HG02678 (cell line): ENCODE data around the gene SYNRG.

Experiments used
- ATAC-seq: cut with Tn5 transposase; IDR thresholded peaks from one replicate; pipeline ENCODE4 v1.9.1; 2021; ENCODE audit warnings: mild to moderate bottlenecking, moderate library complexity; ENCODE audit not compliant: unreplicated experiment

The SYNRG gene

DNA sequence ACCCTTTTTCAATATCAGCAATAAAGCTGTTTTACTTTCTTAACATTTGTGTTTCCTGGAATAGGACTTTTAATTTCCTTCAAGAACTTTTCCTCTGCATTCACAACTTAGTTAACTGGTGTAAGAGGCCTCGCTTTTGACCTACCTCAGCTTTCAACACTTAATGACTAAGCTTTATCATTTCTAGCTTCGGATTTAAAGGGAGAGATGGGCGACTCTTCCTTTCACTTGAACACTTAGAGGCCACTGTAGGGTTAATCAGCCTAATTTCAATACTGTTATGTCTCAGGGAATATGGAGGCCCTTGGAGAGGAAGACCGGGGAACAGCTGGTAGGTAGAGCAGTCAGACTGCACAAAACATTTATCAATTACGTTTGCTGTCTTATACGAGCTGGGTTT is 4.7 kb downstream of the SYNRG start:
- no peak for ATAC-seq

DNA sequence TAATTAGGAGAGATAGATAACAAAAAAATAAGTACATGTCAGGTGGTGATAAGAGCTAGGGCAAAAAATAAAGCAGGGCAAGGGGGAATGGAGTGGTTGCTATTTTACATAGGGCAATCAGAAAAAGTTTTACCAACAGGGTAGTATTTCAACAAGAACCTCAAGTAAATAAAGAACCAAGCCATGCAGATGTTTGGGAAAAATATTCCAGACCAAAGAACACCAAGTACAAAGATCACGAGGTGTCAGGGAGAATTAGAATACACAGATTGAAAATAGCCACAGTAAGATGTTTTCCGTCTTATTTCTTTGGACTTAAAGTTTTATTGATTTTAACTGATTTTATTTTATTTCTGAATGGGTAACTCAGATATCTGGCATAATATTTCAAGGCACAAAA is 11.1 kb downstream of the SYNRG start:
- no peak for ATAC-seq

DNA sequence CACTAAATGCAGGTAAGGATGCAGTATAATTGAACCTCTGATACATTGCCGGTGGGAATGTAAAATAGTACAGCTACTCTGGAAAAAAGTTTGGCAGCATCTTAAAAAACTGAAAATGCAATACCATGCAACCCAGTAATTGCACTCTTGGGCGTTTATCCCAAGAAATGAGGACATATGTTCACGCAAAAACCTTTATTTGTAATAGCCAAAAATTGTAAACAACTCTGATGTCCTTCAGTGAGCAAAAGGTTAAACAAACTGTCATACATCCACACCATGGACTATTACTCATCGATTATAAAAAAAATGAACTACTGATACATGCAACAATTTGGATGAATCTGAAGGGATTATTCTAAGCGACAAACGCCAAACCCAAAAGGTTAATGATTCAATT is 16.9 kb downstream of the SYNRG start:
- no peak for ATAC-seq

DNA sequence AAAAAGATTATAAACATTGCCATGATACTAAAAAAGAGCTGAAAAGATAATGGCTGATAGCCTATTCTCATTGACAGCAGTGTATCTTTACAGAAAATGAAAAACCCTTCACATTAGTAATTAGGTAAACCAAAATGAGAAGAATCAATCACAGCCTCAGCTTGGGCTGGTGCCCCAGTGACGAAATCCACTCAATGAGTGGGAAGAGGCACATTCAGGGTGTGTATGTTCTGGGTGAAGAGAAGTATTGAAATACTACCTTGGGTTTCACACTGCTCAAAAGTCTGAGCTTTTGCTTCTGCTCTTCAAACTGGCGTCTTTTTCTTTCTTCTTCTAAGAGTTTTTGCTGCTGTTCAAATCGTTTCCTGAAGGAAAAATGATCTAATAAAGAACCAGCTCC is 24.2 kb downstream of the SYNRG start:
- ATAC-seq: no peak

DNA sequence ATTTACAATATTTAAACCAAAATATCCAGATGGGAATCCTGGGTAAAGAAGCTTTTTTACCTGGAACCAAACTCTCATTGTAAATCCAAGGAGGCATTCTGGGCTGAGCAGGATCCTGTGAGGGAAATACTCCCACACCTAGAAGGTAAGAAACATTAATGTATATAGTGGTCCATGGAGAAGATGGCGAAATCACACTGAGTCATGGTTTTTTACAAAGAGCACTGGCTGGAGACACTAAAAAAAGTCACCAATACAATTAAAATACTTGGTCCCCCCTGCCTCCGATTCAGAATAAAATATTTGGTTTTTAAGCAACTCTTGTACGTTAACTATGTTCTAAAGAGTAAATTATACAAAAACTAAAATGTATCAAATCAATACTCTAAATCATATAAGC is 32.9 kb downstream of the SYNRG start:
- no peak for ATAC-seq

DNA sequence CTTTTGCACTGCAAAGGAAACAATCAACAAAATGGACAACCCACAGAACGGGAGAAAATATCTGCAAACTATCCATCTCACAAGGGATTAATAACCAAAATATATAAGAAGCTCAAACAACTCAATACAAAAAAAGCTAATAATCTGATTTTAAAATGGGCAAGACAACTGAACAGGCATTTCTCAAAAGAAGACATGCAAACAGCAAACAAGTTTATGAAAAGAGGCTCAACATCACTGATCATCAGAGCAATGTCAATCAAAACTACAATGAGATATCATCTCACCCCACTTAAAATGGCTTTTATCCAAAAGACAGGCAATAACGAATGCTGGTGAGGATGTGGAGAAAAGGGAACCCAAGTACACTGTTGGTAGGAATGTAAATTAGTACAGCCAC is 34.8 kb downstream of the SYNRG start:
- no peak for ATAC-seq

DNA sequence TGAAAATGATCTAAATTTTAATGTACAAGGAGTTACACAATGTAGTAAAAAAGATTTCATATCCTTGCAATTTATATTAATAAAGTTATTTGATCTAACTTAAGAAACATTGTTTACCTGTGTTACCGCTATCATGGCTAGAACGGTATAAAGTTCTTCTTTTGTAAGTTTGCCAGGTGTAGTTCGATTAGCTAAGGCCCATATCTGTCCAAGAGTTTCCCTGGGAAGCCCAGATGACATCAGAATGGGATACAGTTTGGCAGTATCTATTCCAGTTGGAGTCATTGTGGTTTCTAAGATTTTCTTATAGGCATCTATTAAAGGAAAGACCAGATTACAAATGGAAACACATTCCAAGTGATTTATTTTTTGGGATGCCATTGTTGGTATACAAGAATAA is 37.5 kb downstream of the SYNRG start:
- no peak for ATAC-seq

DNA sequence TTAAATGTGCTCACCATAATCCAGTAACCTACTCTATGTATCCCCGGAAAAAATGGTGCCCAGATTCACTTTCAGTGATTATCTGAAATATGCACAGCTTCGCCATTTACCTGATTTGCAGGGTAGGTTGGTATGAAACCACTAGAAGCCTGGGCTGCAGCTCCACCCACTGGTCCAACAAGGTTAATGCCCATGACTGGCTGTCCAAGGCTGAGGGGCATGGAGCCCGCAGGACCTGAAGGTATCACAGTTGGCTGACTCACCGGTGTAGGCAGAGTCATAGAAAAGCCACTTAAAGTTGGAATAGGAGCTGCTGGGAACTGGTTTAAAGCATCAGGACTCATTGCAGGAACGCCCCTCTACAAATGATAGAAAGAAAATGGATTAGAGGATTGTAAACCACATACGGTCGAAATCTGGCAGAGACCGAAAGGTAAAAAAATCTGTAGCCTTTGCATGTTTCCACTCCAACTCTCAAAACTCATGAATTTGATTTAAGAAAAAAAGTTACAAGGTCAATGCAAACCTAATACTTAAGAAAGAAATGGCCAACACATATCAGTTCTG is 38.6 kb downstream of the SYNRG start:
- ATAC-seq: no peak

DNA sequence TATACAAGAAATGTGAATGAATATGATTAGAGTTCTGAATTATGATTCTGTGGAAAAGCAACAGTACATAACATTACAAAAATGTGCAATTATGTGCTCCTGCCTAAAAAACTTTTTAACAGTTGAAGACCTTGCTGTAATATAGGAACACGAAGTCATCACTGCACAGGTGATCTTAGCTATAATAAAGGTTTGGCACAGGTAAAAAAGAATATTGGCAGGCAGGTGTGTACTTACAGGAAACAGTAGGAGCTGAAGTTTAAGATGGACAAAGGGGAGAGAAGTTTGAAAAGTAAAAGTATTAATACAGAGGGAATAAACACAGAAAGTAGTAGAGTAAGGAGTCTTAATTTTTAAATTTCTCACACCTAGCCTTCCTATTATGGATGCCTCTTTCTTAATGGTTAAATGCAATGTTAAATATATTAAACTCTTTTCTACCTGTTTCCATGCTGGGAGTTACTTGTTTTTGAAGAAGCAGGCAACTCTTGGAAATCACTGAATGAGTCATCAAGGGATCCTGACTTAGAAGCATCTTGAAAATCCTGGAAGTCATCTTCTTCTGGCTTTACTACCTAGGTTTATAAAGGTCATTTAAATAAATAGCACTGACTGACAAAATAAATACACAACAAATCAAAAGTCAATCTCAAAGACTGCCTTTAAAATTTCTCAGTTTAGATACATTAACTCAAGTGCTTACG is 40.7 kb downstream of the SYNRG start:
- no peak for ATAC-seq

DNA sequence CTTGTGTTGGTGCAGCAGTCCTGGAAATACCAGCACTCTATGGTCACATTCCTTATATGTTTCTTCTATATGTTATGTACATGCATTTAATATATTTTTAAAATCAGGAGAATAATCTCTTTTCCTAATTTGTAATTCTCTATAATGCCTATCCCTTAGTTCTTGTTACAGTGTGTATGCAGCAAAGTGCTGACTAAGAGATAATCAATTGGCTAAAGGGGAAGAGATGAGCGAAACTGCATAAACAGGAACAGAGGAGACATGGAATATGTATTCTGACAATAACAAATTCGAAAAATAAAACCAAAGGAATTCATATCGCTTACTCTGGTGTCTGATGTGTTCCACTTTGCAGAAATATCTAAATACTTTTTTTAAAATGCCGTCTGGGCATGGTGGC is 41.7 kb downstream of the SYNRG start:
- ATAC-seq: no peak

DNA sequence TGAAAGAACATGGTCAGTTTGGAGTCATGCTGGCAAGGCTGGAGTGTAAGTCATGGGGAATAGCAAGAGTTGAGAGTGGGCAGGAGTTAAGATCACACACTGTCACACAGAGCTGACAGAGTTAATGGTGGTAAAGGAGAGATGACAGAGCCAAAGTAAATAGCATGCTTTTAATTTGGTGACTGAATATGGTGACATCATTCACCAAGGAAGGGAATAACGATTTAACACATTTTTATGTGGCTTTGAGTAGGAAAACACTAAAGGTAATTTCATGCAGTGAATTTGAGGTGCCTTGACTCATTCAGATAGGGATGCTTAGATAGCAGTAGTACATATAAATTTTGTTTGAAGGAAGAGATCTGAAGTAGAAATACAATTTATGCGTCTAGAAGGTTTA is 42.1 kb downstream of the SYNRG start:
- no peak for ATAC-seq

DNA sequence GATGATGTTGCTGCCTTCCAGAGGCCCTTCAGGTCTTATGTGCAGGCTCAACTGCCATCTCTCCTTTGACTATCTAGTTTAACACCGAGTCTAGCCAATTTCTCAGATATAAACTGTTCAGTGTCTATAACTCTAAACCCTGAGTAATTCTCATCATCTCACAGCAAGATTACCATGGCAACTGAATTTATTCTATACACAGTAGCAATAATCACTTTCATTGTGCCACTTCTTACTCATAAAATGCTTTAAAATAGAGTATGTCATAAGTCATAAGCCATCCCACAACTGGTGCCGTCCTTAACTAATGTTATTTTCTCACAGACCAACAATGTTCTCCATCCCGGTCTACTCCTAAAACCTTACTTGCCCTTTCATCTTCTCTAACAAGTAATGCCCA is 45.0 kb downstream of the SYNRG start:
- no peak for ATAC-seq

DNA sequence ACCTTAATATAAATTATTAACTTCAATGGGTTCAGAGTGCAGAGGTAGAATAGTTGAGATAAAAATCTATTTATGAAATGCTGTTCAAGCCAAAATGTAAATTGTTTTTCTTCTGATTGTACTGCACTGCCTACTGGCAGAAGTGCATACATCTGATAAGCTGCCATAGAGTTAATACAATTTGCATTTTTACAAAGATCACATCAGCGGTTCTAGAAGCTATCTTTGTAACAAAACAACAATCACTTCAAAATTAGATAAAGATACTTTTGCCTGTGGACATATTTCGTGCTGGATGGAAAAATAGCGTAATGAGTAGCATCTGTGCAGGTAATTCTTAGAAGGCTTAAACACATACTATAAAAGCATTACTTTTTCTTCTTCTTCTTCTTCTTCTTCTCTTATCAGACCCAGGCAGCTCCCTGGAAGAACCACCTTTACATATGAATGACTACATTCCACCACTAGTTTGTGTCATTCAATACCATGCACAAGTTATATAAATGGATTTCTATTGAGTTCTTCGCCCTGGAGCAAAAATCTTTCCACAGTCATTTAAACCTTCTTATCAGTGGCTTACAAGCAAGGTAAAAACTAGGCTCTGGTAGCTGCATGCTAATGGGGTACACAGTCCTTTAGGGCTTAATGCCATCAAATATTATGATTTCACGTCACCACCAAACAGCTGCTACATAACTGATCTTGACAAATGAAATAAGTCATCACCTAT is 47.0 kb downstream of the SYNRG start:
- no peak for ATAC-seq

DNA sequence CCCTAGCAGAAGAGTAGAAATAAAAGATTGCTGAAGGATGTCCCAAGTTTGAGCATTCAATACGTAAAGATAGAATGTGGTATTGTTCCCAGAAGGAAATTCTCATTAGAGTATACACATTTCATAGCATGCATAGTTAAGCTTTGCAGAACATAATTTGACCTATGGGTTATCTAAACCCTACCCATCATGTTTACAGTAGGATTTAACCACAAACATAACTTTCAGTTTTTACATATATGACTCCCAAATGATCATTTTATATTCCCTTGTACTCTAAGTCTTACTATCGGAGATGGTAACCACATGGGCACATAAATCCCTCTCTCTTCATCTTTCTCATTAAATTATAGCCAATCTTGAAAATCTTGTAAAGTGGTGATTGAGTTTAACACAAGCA is 50.9 kb downstream of the SYNRG start:
- ATAC-seq: no peak

DNA sequence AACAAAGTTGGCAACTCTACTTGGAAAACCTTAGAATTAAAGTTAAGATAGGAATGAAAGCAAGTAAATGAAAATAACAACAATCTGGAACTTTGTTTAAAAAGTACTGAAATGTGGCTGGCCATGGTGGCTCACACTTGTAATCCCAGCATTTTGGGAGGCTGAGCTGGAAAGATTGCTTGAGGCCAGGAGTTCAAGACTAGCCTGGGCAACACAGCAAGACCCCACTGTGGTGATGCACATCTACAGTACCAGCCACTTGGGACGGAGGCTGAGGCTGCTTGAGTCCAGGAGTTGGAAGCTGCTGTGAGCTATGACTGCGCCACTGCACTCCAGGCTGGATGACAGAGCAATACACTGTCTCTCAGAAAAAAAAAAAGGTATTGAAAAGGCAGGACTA is 51.7 kb downstream of the SYNRG start:
- ATAC-seq: no peak

DNA sequence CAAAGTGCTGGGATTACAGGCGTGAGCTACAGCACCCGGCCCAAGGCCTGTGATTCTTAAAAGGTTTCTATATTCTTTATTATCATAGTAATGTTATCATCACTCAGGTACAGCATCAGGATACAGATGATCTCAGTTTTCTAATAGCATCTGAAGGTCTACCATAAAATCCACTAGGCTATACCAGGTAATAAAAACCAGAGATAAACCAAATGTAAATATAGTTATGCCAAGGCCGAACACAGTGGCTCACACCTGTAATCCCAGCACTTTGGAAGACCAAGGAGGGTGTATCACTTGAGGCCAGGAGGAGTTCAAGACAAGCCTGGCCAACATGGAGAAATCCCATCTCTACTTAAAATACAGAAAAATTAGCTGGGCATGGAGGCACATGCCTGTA is 53.8 kb downstream of the SYNRG start:
- ATAC-seq: no peak

DNA sequence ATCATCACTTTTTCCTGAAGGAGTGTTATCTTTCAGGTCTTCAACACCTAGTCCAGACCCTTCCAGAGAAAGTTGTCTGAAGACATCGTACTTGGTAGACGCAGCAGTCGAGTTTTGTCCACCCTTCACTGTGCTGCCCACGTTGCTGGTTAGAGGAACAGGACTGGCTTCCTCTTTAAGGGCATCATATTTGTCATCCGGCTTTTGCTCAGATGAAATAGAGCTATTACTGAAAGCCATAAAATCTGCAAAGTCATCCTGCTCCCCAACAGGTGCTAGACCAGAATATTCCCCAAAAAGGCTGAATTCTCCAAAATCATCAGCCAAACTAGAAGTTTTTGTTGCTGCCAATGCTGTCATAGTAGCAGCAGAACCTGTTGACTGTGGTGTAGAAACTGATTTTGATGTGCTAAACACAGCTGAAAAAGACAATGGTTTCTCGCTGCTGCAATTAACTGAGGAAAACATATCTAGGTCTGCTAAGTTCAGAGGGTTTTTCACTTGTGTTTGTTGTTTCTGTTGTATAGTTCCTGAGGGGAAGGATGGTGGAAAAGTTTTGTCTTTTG is 55.7 kb downstream of the SYNRG start:
- no peak for ATAC-seq

DNA sequence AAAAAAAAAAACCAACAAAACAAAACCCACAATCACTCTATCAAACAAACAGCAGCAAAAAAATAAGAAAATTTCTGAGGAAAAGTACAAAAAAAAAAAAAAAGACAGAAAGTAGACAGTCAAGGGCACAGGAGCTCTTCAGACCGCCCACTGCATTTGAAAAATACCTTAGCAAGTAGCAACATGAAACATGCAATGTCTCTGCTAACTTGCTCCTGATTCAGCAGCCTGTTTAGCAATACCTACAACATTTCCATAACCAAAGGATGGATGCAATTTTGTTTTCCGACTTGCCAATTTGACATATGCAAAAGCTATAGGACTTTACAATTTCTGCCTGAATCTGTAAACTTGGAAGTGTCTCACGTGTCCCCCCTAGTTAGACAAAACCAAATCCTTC is 57.4 kb downstream of the SYNRG start:
- ATAC-seq: no peak

DNA sequence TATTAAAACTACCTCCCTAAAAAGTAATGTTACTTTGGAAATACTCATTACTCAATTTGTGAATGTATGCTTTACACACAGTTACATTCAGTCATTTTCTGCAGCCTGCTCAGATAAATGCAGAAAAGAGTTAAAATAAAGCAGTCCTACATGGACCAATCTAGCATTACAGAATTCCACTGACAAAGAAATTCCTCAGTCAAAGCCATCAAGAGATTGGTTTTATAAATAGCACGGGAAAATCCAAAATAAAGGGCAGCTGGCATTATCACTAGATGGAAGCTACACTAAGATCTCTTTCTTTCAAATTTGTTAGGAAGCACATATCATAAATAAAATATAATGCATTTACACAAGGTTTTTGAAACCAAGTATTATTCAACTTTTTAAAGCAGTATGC is 61.2 kb downstream of the SYNRG start:
- ATAC-seq: no peak

DNA sequence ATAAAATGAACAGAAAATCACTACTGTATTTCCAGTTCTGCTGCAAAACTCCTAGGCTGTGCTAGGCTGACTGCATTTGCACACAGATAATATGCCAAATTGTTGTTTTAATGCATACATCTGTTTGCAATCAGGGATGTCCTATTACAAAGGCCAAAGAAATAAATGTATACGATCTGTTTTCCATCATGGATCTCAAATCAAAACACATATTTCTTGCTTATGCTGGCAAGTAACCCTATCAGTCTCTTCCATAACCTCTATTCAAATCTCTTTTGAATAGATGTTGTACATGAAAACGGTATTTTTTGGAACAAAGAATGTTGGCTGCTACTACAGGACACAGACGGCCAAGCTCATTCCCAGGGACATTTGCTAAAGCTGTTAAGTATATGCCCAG is 62.9 kb downstream of the SYNRG start:
- no peak for ATAC-seq

DNA sequence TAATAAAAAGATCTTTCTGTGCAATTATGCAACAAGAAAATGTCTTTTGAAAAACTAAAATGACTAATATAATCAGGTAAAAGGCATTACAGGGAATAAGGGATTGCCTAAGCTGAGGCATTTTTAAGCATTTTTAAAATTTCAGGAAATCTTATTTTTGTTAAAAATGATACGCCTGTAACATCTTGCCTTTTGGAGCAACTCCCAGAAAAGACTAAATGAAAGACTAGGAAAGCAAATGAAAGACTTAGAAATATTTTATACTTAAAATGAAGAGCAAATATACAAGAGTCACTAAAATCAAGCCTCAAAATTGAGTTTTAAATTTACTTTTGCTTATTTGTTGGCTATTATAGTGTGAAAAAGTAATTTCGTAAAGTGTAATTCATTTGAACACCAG is 63.7 kb downstream of the SYNRG start:
- ATAC-seq: no peak

DNA sequence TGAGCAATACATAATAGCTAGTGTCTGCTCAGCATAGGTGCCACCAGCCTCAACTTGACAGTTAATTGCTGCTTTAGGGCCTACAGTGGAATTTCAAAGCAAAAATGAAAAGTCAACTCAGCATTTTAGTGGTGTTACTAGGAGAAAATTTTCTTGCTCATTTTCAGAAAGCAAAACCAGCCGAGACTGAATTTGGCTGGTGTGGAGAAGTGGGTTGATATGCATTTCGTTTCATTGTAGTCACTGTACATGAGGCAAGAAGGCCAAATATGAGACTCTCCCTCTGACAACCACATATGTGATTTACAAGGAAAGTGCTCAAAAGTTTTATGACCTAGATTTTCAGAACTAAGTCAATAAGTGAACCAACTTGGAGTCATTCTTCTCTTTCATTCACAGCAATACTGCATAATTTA is 65.6 kb downstream of the SYNRG start:
- ATAC-seq: no peak
